GM10266 (cell line): ENCODE data around the gene SLC15A2.

ENCODE experiments used
- DNase-seq: peaks from one replicate; pipeline ENCODE4 v3.0.0; 2012; ENCODE audit errors: extremely low spot score
- TF ChIP-seq, protein P1 (sequence below): IDR thresholded peaks from 2 replicates; pipeline ENCODE4 v1.5.1; 2012; ENCODE audit warnings: mild to moderate bottlenecking, low read depth; ENCODE audit not compliant: control insufficient read depth, insufficient read depth; ENCODE audit errors: missing control alignments

SLC15A2 gene

DNA sequence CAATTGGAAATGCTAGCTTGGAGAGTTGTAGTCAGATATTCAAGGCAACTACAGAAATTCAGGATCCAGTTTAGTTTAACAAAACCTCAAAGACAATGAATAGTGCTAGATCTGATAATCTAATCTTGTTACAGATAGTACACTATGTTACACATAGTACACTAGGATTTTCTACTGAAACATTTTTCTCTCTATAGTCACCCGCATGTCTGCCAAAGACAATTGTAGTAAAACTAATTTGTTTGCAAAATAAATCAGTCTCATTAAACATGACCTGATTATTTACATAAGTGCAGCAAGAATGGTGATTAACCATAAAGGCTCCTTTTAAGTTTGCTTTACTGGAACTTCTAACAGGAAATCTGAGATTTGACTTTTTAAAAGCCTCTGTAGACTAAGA, 75.8 kb downstream of the SLC15A2 start:
- TF ChIP-seq, protein P1, sequence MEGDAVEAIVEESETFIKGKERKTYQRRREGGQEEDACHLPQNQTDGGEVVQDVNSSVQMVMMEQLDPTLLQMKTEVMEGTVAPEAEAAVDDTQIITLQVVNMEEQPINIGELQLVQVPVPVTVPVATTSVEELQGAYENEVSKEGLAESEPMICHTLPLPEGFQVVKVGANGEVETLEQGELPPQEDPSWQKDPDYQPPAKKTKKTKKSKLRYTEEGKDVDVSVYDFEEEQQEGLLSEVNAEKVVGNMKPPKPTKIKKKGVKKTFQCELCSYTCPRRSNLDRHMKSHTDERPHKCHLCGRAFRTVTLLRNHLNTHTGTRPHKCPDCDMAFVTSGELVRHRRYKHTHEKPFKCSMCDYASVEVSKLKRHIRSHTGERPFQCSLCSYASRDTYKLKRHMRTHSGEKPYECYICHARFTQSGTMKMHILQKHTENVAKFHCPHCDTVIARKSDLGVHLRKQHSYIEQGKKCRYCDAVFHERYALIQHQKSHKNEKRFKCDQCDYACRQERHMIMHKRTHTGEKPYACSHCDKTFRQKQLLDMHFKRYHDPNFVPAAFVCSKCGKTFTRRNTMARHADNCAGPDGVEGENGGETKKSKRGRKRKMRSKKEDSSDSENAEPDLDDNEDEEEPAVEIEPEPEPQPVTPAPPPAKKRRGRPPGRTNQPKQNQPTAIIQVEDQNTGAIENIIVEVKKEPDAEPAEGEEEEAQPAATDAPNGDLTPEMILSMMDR, result no peak
- no peak for DNase-seq

DNA sequence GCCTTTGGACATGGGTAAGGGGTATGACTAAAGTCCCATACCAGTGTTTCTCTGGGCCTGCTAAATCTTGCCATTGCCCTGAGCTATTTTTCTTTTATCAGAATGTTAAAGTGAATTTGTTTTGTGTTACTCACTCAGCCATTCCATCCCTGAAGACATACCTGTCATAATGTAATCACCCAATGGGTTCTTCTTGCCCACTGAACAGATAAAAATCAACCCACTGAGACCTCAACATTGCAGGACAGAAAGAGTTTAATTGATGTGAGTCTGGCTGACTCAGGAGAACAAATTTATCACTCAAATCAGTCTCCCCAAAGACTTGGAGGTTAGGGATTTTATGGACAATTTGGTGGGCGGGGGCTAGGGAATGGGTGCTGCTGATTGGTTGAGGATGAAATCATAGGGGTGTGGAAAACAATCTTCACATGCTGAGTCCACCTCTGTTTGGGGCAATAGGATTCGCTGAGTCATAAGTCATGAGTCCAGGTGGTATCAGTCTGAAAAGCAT, 80.5 kb downstream of the SLC15A2 start:
- TF ChIP-seq, protein P1, result no peak
- DNase-seq, result no peak

DNA sequence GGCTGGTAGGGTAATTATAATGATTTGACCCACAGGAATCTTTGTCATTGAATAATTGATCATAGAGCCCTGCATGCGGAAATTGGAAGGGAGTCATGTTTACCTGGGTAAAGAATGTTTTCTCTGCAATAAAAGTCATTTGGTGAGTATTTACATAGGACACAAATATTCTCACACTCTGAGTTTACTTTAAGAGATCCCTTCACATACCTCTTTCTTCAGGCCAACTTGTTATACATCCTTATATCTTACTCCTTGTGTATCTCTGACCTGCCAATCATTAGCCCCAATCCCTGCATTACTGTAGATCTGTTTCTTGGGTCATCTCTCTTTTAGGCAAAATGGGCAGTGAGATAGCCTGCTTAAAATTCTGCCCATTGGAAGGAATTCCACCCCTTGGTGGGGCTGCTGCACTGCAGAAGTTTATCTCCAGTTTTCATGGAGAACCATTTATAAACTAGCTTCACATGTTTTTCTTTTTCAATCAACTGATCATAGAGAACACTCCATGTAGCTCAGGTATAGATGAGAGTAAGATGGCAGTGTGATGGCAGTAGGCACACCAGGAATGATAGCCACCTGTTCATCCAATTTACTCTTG, 81.6 kb downstream of the SLC15A2 start:
- TF ChIP-seq, protein P1, result peak; percentile 17
- DNase-seq, result no peak

DNA sequence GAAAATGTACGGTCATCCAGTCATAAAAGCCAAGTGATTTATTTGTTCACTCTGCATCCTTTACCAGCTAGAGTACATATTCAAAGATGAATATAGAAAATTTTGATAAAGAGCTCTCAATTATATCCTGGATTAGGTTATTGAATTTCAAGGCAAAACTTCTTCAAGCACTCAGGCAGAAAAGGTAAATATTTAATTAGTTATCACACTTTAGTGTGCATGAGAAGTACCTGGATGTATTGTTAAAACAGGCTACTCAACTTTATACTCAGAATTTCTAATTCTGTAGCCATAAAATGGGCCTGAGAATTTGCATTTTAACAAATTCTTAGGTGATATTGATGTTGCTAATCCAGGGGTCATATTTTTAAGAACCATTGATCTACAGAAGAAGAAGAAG, 82.5 kb downstream of the SLC15A2 start:
- TF ChIP-seq, protein P1, result no peak
- DNase-seq, result no peak

DNA sequence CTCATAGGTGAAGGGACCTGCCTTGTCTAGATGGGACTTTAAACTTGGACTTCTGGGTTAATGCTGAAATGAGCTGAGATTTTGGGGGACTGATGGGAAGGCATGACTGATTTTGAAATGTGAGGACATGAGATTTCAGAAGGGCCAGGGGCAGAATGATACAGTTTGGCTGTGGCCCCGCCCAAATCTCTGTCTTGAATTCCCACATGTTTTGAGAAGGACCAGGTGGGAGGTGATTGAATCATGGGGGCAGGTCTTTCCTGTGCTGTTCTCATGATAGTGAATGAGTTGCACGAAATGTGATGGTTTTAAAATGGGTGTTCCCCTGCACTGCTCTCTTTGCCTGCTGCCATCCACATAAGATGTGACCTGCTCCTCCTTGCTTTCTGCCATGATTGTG, 85.0 kb downstream of the SLC15A2 start:
- DNase-seq, result no peak
- TF ChIP-seq, protein P1, result no peak

DNA sequence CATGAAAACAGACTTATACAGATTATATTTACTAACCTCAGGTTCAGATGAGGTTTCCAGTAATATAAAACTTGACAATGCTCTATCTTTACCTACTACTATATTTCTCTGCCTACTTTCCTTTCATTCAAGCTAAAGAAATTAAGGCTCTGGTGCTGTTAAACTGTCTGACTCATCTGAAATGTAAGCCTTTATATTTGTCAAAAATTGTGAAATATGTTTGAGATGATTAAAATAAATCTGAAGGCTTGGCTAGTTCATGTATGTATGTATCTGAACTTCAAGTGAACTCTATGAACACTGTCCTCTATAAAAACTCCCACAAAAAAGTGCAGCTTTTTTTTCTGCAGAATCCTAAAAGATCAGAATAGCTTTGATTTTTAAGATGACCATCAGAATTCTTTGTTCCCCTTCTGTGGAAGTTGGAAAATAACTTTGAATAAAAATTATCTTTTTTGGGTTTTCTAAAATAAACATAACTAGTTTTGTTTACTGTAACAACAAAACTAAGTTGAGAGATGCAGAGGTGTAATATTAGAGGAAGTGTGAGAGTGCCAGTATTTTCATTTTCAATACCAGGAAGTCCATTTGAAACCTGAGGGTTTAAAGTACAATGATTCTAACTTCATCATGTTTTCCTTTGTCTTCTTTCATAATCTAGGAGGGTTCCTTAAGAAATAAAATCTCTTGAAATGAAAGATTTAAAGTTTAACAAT, 85.7 kb downstream of the SLC15A2 start:
- no peak for DNase-seq
- TF ChIP-seq, protein P1, result no peak

DNA sequence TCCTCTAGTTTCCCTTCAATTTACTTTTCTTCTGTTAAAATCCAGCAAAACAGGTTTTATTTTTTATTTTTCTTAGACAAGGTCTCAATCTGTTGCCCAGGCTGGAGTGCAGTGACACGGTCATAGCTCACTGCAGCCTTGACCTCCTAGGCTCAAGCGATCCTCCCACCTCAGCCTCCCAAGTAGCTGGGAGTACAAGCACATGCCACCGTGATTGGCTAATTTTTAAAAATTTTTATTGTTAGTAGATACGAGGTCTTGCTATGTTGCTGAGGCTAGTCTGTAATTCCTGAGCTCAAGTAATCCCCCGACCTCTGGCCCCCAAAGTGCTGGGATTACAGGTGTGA, 86.2 kb downstream of the SLC15A2 start:
- TF ChIP-seq, protein P1, result no peak
- DNase-seq, result no peak
